GM12892 (cell line): ENCODE results near the gene FEV.

Source experiments
- DNase-seq: peaks from one replicate; pipeline ENCODE4 v3.0.0; 2011; ENCODE audit not compliant: insufficient read length
- FAIRE-seq: peaks from 2 replicates; lab custom pipeline; 2011; peaks lifted over from hg19 to GRCh38; lab: Jason Lieb, UNC
- POLR2A ChIP-seq: IDR thresholded peaks from 2 replicates; pipeline ENCODE4 v1.6.1; 2011; ENCODE audit warnings: low read depth, low read length, control low read depth
- POLR2AphosphoS5 ChIP-seq: IDR thresholded peaks from 2 replicates; pipeline ENCODE4 v1.6.1; 2011; ENCODE audit warnings: low read depth, low read length, control low read depth
- TAF1 ChIP-seq: IDR thresholded peaks from 2 replicates; pipeline ENCODE4 v1.6.1; 2011; ENCODE audit warnings: low read depth, mild to moderate bottlenecking, control low read depth, low read length, borderline replicate concordance

The FEV gene

DNA sequence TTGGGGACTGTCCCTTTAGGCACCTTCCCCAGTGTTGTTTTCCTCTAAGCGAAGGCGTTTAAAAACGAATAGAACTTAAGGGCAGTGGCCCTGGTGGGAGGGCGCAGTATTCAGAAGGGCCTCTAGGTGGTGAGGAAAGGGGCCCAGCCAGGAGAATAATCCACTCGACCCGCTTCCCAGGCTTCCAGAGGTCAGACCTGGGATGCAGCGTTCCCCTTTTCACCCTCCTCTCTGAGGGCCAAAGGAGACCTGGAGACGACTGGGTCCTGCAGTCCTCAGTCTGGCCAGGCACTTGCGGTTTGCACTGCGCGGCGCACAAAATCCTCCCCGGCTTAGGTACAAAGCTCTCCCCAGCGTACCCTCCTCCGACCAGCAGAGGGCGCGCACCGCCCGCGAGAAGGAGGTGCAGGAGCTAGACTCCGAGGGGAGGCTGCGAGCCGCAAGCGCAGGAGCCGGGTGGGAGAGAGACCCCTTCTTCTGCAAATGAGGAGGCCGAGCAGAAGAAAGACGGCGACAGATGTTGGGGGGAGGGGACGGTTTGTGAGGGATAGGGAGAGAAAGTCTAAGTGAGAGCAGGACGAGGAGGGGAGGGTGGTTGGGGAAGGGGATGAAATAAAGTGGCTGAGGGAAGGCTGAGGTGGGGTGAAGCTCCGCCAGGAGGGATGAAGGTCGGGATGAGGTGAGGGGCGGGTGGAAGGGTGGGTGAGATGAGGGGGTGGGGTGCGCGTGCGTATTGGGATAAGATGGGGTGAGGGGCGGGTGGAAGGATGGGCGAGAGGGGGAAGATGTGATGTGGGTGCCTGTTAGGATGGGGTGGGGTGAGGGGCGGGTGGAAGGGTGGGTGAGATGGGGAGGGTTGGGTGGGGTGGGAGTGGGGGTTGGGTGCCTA, 4.9 kb downstream of the FEV start:
- DNase-seq (peak; percentile 84), FAIRE-seq (peak; percentile 91)
- TF ChIP-seq POLR2AphosphoS5: no peak

DNA sequence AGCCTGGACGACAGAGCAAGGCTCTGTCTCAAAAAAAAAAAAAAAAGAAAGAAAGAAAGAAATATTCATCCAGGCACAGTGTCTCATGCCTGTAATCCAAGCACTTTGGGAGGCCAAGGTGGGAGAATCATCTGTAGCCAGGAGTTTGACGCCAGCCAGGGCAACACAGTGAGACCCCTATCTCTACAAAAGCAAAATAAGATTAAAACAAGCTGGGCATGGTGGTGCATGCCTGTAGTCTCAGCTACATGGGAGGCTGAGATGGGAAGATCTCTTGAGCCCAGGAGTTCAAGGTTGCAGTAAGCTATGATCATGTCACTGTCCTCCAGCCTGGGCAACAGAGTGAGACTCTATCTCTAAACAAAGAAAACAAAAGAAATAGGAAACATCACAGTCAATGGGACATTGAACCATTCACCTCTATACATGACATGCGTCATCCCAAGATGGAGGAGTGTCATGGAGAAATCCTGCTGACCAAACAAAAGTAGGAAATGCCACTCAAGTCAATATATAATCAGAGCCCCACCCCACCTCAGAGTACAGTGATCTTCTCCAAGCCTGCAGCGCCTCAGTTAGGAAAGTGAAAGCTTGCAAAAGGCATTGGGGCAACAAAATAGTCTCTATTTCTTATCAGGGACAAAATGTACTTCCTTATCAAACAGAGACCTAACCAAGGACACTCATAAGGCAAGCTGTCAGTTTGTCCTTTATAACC, 9.8 kb downstream of the FEV start:
- no peak for TF ChIP-seq POLR2A
- DNase-seq: no peak
- FAIRE-seq: no peak

DNA sequence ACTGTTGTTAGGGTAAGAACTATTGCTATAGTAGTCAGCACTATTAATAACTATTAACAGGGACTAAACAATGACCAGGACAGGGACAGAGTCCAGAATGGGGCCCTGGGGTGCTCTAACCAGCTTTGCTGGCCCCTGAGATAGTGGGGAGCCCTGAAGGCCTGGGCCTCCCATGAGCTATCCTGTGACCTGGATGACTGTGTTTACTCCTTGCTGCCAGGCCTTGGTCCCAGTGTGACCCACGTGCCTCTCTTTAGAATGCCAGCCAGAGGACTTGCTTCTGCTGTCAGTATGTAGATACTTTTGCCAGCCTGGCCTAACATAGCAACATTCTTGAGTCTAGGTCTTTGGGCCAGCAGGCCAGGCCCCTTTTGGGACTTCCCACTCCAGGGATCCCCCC, 14.1 kb downstream of the FEV start:
- no peak for TF ChIP-seq TAF1
- DNase-seq: no peak
- no peak for FAIRE-seq

DNA sequence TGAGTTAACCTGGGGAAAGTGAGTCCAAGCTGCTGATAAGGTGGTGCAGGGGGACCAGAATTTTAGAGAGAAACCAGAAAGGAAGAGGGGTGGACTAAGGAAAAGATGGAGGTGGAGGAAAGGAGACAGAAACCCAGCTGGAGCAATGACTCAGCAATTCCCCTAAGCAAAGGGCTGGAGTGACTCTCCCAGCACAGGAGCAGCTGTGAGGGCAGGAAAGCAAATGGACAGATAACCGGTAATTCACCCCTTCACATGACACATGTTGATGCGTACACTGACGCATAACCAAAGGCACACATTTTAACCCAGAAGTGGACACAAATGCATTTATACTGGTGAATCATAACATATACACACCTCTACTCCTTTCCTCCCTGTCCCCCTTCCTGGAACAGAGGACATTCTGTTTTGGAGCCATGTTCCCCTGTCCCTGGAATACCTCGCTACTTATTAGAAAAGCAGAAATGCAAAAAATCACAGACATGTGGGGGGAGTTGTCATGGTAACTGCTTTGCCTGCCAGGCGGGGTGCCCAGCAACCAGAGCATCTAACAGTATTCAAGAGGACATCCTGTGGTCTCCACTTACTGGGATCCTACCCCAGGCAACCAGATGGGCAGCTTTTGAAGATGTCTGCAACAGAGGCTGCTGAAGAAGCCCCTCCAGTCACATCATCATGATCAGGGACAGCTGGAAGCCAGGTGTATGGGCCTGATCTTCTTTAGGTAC, 20.8 kb downstream of the FEV start:
- FAIRE-seq: no peak

DNA sequence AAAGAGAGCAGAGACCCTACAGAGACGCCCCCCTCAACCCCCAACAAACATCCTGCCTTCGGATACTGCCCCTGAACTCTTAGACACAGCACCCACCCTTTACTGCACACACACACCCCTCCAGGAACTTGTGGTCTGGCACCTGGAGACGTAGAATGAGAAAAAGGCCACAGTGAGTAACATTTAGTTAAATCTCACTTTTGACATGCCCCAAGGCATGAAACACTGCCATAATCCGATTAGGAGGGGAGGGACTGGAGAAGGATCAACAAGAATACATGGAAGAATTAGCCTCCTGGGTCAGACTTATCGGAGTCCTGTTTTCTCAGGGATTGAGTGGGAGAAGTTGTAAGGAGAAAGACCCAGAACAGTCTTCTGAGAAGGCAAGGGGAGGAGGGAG, 21.4 kb downstream of the FEV start:
- DNase-seq (no peak), FAIRE-seq (no peak)
- TF ChIP-seq POLR2A (no peak), POLR2AphosphoS5 (no peak), TAF1 (no peak)

More for the DNA sequence above, 20.8 kb downstream of the FEV start:
- DNase-seq: no peak
- no peak for TF ChIP-seq TAF1
- no peak for TF ChIP-seq POLR2A
- no peak for TF ChIP-seq POLR2AphosphoS5

DNA sequence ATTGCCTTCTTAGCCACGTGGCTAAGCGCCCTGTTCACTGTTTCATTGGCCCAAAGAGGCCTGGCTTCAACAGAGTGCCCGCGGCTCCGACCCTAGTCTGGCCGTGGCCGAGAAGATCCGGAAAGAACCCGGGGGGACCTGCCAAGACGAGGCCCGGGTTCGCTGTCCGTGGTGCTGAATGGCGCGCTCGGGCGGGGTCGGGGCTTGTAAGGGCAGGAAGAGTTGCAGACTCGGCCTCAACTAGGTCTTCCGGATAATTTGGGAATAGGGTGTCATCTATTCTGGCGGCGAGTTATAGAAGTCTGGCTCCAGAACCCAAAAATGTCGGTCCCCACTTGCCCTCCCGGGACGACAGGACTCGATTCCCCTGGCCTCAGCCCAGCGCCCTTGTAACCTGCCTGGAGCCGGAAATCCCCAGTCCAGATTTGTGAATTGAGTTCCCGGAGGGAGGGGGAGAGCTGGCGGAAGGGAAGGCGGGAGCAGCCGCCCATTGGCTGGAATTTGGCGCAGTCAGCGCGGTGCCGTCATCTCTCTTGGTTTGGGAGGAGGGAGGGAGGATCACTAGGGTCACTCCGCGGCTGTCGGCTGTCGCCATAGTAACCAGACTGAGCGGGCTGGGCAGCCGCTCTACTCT, 22.0 kb downstream of the FEV start:
- FAIRE-seq (no peak), DNase-seq (no peak)
- TF ChIP-seq POLR2AphosphoS5 (no peak), TAF1 (no peak), POLR2A (no peak)

DNA sequence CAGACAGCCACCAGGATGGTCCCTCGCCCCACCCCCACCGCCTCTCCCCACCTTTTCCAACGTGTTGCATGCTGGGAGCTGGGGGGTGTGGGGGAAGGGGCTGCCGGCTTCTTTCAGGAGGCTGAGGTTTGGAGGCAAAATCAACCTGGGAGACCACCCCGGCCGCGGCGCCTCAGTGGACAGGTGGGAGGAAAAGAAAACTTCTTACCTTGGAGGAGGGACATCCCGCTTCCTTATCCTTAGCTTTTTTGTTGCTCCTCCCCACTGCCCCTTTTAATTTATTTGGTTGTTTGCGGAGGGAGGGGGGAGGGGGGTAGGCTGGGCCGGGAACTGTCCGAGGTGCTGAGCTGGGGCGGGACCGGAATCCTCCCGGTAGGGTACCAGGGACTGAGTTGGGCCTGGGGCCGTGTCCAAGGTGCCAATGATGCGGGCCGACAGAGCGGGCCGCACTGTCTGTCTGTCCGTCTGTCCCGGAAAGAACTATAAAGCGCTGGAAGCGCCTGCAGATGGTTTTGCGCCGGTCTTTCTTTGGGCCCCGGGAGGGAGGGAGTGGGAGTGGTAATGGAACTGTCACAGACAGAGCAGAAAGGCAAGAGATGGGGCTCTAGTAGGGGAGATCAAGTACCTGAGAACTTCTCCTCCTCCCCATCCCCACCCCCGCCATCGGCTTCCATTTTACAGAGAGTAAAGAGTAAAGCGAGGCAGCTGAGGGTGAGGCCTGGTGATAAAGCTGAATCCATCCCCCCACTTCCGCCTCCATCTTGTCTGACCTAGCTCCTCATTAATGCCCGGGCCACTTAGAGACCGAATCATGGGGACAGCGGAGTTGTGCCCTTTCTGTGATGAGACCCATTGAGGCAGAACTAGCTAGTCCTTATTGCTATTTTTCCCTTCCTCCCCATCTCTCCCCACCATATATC, 23.1 kb downstream of the FEV start:
- no peak for TF ChIP-seq TAF1
- no peak for TF ChIP-seq POLR2A
- no peak for TF ChIP-seq POLR2AphosphoS5
- no peak for FAIRE-seq
- no peak for DNase-seq

DNA sequence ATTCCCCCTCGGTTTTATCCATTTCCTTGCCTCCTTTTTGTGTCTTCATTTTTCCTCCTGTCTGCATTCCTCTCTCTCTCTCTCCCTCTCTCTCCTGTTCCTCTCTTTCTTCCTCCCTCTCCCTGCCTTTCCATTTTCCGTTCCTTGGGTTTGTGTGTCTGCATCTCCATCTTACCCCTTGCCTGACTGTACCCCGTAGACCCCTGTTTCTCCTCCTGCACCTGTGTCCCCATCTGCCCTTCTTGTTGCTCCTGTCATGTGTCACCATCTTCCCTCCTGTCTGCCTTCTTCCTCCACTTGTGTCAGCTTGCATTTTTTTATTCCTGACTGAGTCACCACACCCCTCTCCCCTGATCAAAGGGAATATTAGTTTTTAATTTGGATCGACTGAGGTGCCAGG, 23.8 kb downstream of the FEV start:
- no peak for TF ChIP-seq POLR2AphosphoS5
- TF ChIP-seq POLR2A: no peak
- TF ChIP-seq TAF1: no peak
- FAIRE-seq (no peak), DNase-seq (no peak)

DNA sequence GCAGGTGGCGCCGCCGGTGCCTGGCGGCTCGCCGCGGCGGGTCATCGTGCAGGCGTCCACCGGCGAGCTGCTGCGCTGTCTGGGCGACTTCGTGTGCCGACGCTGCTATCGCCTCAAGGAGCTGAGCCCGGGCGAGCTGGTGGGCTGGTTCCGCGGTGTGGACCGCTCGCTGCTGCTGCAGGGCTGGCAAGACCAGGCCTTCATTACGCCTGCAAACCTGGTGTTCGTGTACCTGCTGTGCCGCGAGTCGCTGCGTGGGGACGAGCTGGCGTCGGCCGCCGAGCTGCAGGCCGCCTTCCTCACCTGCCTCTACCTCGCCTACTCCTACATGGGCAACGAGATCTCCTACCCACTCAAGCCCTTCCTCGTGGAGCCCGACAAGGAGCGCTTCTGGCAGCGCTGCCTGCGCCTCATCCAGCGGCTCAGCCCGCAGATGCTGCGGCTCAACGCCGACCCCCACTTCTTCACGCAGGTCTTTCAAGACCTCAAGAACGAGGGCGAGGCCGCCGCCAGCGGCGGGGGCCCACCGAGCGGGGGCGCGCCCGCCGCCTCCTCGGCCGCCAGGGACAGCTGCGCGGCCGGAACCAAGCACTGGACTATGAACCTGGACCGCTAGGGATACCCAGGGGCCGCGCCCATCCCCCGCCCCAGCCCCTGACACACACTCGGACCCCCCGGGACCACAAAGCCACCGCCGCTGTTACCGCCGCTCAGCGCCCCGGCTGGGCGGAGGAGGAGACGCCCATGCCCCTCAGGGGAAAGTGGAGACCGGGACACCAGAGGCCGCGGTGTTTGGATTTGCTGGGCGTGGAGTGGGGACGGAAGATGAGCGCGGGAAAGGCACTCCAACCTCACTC, 24.4 kb downstream of the FEV start:
- FAIRE-seq (no peak), DNase-seq (no peak)
- TF ChIP-seq POLR2AphosphoS5: no peak

DNA sequence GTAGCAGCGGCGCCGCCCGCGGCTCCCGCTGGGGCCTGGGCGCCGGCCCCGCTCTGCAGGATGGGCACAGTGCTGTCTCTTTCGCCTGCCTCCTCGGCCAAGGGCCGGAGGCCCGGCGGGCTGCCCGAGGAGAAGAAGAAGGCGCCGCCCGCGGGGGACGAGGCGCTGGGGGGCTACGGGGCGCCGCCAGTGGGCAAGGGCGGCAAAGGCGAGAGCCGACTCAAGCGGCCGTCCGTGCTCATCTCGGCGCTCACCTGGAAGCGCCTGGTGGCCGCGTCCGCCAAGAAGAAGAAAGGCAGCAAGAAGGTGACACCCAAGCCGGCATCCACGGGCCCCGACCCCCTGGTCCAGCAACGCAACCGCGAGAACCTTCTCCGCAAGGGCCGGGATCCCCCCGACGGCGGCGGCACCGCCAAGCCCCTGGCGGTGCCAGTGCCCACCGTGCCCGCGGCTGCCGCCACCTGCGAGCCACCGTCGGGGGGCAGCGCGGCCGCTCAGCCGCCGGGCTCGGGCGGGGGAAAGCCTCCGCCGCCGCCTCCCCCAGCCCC, 25.1 kb downstream of the FEV start:
- FAIRE-seq: no peak
- TF ChIP-seq POLR2A (no peak), POLR2AphosphoS5 (no peak), TAF1 (no peak)
- DNase-seq: no peak
